ENCODE measurements around the gene MRPL37. TPM values are rescaled to one million over a fixed set of nuclear protein-coding genes. Genes with fewer than 3 reads are reported as not detected.

MRPL37 gene
- total RNA-seq, 2 donors from 2014 or later = 109 to 158 TPM

DNA sequence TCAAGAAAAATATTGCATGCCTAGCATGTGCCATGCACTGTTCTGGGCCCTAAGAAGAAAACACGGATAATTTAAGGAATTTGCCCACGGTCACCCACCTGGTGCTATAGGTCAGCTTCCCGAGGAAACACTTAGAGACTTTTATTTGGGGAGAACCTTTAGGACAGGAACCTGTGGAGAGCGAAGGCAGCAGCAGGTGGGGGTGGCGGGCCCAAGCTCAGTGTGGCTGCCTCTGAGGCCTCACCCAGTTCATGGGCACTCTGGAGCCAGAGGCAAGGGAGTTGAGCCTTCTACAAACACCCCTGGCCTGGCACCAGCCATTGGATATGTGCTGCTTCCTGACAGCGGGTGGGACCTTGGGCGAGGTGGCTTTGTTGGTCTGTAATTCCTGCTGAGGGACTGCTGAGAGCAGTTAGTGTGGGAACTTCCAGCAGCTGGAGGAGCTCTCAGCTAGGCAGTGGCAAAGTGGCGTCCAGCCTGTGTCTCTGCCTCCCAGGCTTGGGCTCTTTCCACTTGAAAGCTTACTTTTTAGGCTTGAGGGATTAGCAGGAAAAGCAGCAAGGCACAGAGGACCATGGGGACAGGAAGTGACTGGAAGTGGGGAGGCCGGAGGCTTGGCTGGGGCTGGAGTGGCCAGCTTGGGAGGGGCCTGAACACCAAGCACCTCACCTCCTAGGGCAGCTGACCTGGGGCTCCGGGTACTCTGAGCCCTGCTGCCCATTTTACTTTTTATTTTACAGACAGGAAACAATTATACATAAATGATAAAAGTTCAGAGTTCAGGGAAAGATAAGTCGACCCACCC is 19.1 kb downstream of the MRPL37 start:
- H3K4me1 Mint-ChIP-seq (ENCODE audit: low read depth in 2 of 2) = peaks cover 4 to 24% of the 10 kb centered on the region in 2 donors
- no peak for ATAC-seq
- H3K27ac Mint-ChIP-seq = peak overlapping the region; percentile 59 to 79
- peaks cover 13% of the 10 kb centered on the region for H3K36me3 Mint-ChIP-seq
- H3K4me3 Mint-ChIP-seq = no peak overlapping the region
- no peaks in the 10 kb centered on the region for H3K9me3 Mint-ChIP-seq
- DNase-seq (ENCODE audit: low spot score) = no peak
- H3K27me3 Mint-ChIP-seq = no peaks in the 10 kb centered on the region

GRCh38 chr1:54219688-54220003 is 19.7 kb downstream of the MRPL37 start:
- Mint-ChIP-seq H3K9me3 (no peaks in the 10 kb centered on the region), H3K4me3 (no peak overlapping the region), H3K27me3 (no peaks in the 10 kb centered on the region), H3K4me1 (ENCODE audit: low read depth in 2 of 2) (peaks cover 4 to 24% of the 10 kb centered on the region in 2 donors), H3K27ac (peak overlapping the region; percentile 59 to 79), H3K36me3 (peaks cover 13% of the 10 kb centered on the region)
- ATAC-seq (no peak), DNase-seq (ENCODE audit: low spot score) (no peak)

- ATAC-seq = no peak
- H3K4me3 Mint-ChIP-seq = no peak overlapping the region
- H3K27ac Mint-ChIP-seq = peak overlapping the region; percentile 59 to 79
- H3K27me3 Mint-ChIP-seq = no peaks in the 10 kb centered on the region
- DNase-seq (ENCODE audit: low spot score) = no peak
- no peaks in the 10 kb centered on the region for H3K9me3 Mint-ChIP-seq
- H3K4me1 Mint-ChIP-seq (ENCODE audit: low read depth in 2 of 2) = peaks cover 4 to 24% of the 10 kb centered on the region in 2 donors
- peaks cover 13% of the 10 kb centered on the region for H3K36me3 Mint-ChIP-seq
These were observed 20.2 kb downstream of the MRPL37 start for GRCh38 chr1:54220004-54220811.

DNA sequence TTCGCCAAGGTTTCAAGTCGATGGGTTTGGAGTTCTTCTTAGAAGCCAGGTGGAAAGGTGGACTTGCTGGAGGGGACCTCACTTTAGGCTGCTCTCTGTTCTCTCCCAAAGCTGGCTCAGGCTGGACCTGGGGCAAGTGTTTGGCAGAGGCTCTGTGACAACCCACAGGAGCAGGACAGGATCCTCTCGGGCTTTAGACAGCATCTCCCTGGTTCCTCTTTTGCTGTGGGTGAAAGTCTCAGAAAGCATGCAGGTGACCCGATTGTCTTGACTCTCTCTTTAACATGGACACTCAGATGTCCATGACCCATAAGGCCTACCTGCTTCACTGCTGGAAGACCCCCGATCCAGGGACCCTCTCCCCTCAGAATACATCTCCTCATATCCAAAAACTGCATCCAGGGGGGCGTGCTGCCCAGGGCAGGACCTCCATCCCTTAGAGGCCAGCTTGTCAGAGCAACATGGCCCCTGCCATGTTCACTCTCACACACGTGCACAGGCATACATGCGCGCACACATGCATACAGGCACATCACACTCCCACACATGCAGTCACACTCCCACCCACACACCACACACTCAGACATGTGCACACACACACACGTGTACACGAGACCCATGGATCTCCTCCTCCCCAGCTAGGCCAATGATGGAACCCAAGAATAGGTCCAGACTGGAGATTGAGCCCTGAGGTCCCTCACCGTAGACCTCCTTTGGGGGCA is 21.3 kb downstream of the MRPL37 start:
- ATAC-seq (no peak), DNase-seq (ENCODE audit: low spot score) (no peak)
- H3K36me3 Mint-ChIP-seq = peaks cover 12% of the 10 kb centered on the region
- no peaks in the 10 kb centered on the region for H3K27me3 Mint-ChIP-seq
- no peak overlapping the region for H3K4me3 Mint-ChIP-seq
- H3K27ac Mint-ChIP-seq = peak overlapping the region; percentile 26 to 41
- H3K4me1 Mint-ChIP-seq (ENCODE audit: low read depth in 2 of 2) = peaks cover 4 to 29% of the 10 kb centered on the region in 2 donors
- H3K9me3 Mint-ChIP-seq = no peaks in the 10 kb centered on the region

DNA sequence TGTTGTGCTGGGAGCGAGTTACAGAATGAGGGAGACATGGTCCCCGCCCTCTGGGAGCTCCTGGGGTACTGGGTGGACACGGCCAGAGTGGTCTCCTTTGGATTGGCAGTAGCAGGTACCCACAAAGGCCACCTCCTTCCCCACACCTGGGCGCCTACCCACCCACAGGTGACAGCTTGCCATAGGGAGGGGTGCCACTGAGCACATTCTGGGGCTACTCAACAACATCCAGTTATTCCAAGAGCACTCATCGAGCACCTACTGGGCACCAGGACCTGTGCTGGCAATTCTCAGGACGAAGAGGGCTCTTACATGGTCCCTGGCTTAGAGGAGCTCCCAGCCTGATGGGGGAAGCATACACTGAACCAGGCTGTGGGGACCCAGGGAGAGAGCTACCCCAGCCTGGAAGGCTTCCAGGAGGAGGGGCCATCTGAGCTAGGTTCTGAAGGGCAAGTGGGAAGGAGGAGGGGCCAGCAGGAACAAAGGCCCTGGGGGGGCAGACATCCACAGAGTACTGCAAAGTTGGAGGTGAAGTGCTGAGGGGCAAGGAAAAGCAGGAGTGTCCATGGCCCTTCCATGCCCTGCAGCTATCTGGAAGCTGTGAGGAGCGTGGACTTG is 22.0 kb downstream of the MRPL37 start:
- ATAC-seq = no peak
- H3K36me3 Mint-ChIP-seq = peaks cover 8% of the 10 kb centered on the region
- H3K27ac Mint-ChIP-seq = peak overlapping the region; percentile 26 to 41
- DNase-seq (ENCODE audit: low spot score) = no peak
- H3K4me1 Mint-ChIP-seq (ENCODE audit: low read depth in 2 of 2) = peaks cover 4 to 29% of the 10 kb centered on the region in 2 donors
- H3K4me3 Mint-ChIP-seq = no peak overlapping the region
- H3K9me3 Mint-ChIP-seq = no peaks in the 10 kb centered on the region
- no peaks in the 10 kb centered on the region for H3K27me3 Mint-ChIP-seq

DNA sequence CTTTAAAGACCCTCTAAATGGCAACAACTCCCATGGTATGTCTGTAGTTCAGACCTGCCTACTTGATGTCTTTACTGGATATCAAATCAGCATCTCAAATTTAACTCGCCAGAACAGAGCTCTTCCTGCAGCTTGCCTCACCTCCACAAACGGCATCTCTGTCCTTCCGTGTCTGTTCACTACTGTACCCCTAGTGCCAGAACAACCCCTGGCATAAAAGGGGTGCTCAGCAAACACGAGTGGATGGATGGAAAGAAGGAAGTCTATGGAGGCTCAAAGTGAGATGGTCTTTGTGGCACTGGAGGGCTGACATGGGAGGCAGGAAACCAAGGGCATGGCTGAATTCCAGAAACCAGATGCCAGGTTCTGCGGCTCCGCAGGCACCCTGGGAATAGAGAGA is 22.7 kb downstream of the MRPL37 start:
- Mint-ChIP-seq H3K27me3 (no peaks in the 10 kb centered on the region), H3K36me3 (peaks cover 1% of the 10 kb centered on the region), H3K4me1 (ENCODE audit: low read depth in 2 of 2) (peaks cover 0 to 27% of the 10 kb centered on the region in 2 donors), H3K9me3 (no peaks in the 10 kb centered on the region), H3K4me3 (no peak overlapping the region), H3K27ac (peak overlapping the region in 1 of 2 donors; percentile 41)
- ATAC-seq (no peak), DNase-seq (ENCODE audit: low spot score) (no peak)

DNA sequence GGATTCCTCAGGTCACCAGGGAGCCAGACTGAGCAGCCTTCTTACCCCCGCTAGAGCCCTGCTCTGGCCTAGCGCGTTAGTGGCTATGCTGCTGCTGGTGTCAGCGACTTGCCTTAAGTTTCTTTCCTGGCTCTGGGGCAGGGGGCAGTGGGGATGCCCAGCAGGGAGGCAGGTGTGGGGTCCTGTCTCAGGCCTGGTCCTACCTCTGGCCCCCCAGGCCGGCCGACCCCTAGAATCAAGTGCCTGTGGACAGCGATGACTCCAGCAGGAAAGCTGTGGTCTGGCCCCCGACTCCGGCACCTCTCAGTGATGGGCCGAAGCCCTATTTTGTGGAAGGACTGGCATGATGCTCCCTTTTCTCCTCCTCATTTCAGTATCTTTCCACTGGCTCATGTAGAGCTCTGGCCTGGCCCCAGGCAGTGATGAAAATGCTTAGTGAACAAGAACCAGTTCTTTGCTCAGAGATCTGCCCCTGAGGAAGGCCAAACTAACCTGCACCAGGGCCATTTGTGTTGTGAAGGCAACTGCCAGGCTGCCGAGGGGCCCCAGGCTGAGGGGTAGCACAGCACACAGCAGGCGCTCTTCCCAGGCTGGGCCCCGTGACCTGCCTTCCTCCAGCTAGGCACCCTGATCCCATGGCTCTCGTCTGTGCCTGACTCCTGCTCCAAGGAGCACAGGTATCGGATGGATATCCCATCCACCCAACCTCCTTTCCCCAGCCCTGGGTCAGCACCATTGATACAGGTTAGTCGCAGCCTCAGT is 23.7 kb downstream of the MRPL37 start:
- no peaks in the 10 kb centered on the region for H3K27me3 Mint-ChIP-seq
- peak overlapping the region in 1 of 2 donors; percentile 78 for H3K27ac Mint-ChIP-seq
- H3K36me3 Mint-ChIP-seq = no peaks in the 10 kb centered on the region
- peaks cover 0 to 23% of the 10 kb centered on the region in 2 donors for H3K4me1 Mint-ChIP-seq (ENCODE audit: low read depth in 2 of 2)
- H3K4me3 Mint-ChIP-seq = no peak overlapping the region
- ATAC-seq (peak in 1 of 2 donors; percentile 2), DNase-seq (ENCODE audit: low spot score) (no peak)
- no peaks in the 10 kb centered on the region for H3K9me3 Mint-ChIP-seq

DNA sequence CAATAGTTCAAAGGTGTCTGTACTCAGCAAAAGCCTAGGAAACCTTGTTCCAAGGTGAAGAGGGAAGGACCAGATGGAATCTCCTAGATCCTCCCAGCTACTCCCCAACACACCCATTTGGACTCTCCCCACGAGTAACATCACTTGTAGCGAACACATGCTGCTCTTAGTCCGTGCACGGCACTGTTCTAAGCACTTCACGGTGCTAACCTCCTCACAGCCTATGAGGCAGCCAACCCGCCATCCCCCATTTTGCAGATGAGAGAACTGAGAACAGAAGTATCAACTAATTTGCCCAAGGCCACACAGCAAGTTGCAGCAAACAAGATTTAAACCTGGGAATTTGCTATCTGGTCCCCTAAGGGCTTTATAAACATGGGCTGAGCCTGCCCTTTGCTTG is 24.3 kb downstream of the MRPL37 start:
- H3K36me3 Mint-ChIP-seq = no peaks in the 10 kb centered on the region
- no peaks in the 10 kb centered on the region for H3K27me3 Mint-ChIP-seq
- H3K4me3 Mint-ChIP-seq = no peak overlapping the region
- H3K27ac Mint-ChIP-seq = peak overlapping the region in 1 of 2 donors; percentile 78
- no peak for ATAC-seq
- H3K4me1 Mint-ChIP-seq (ENCODE audit: low read depth in 2 of 2) = peaks cover 4 to 24% of the 10 kb centered on the region in 2 donors
- H3K9me3 Mint-ChIP-seq = no peaks in the 10 kb centered on the region
- DNase-seq (ENCODE audit: low spot score) = no peak

DNA sequence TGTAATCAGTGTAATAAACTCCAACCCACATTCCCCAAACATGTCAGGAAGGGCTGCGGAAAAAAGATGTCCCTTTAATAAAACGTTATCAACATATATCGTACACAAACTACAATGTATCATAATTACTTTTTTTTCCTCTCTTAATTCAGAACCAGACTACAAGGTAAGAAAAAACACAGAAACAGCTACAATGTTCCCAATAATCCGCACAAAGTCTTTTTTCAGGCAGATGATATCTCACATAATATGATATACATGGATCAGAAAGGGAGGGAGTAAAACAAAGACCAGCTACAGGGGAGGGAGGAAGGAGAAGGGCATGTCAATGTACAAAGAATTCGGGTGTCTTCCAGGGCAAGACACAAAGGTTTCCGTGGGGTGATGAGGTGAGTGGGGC is 25.4 kb downstream of the MRPL37 start:
- no peaks in the 10 kb centered on the region for H3K9me3 Mint-ChIP-seq
- no peaks in the 10 kb centered on the region for H3K36me3 Mint-ChIP-seq
- peaks cover 11 to 30% of the 10 kb centered on the region in 2 donors for H3K4me1 Mint-ChIP-seq (ENCODE audit: low read depth in 2 of 2)
- no peaks in the 10 kb centered on the region for H3K27me3 Mint-ChIP-seq
- DNase-seq (ENCODE audit: low spot score) (no peak), ATAC-seq (no peak)
- no peak overlapping the region for H3K4me3 Mint-ChIP-seq
- H3K27ac Mint-ChIP-seq = peak overlapping the region; percentile 2 to 63

- peaks cover 18 to 37% of the 10 kb centered on the region in 2 donors for H3K4me1 Mint-ChIP-seq (ENCODE audit: low read depth in 2 of 2)
- ATAC-seq (no peak), DNase-seq (ENCODE audit: low spot score) (no peak)
- H3K9me3 Mint-ChIP-seq = no peaks in the 10 kb centered on the region
- peak overlapping the region; percentile 2 to 63 for H3K27ac Mint-ChIP-seq
- no peaks in the 10 kb centered on the region for H3K27me3 Mint-ChIP-seq
- no peak overlapping the region for H3K4me3 Mint-ChIP-seq
- no peaks in the 10 kb centered on the region for H3K36me3 Mint-ChIP-seq
These were observed 26.1 kb downstream of the MRPL37 start for GRCh38 chr1:54225986-54226559.

DNA sequence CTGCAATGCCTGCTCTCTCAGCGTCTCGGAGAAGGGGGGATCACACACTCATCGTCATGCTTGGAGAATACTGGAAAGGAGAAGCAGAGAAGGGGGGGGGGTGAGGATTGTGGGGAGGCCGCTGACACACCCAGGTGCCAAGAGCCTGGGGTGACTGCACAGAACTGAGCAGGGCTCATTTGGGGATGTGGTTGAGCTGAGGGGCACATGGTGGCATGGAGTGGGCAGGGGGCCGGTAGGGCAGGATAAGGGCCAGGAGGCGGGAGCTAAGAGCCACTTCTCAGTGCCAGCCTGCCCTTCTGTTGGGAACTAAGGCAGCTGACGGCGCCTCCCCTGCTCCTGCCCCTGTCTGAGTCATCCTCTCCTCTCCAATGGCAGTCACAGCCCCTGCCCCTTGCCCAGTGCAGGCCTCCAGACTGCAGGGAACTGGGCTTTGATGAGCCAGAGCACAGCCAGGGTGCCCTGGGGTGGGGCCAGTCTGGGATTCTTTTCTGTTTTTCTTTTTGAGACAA is 27.2 kb downstream of the MRPL37 start:
- peak overlapping the region; percentile 16 to 80 for H3K27ac Mint-ChIP-seq
- peaks cover 24 to 38% of the 10 kb centered on the region in 2 donors for H3K4me1 Mint-ChIP-seq (ENCODE audit: low read depth in 2 of 2)
- no peak overlapping the region for H3K4me3 Mint-ChIP-seq
- H3K27me3 Mint-ChIP-seq = no peaks in the 10 kb centered on the region
- no peaks in the 10 kb centered on the region for H3K9me3 Mint-ChIP-seq
- no peak for DNase-seq (ENCODE audit: low spot score)
- ATAC-seq = no peak
- no peaks in the 10 kb centered on the region for H3K36me3 Mint-ChIP-seq

GRCh38 chr1:54227891-54228310 is 27.9 kb downstream of the MRPL37 start:
- Mint-ChIP-seq H3K4me1 (ENCODE audit: low read depth in 2 of 2) (peaks cover 24 to 33% of the 10 kb centered on the region in 2 donors), H3K36me3 (no peaks in the 10 kb centered on the region), H3K9me3 (no peaks in the 10 kb centered on the region), H3K27me3 (no peaks in the 10 kb centered on the region), H3K4me3 (no peak overlapping the region), H3K27ac (peak overlapping the region; percentile 16 to 80)
- ATAC-seq (no peak), DNase-seq (ENCODE audit: low spot score) (no peak)

Data from natural killer cell treated with Interleukin-12 subunit alpha and Interleukin-12 subunit beta and Interleukin-15 and Interleukin-18, amount 100 ng/mL, for 72 hours (primary cell).